Measurements from ENCODE around the gene GOLGA8R. TPM values are rescaled to one million over a fixed set of nuclear protein-coding genes. Genes with fewer than 3 reads are reported as not detected.

GOLGA8R gene, protein sequence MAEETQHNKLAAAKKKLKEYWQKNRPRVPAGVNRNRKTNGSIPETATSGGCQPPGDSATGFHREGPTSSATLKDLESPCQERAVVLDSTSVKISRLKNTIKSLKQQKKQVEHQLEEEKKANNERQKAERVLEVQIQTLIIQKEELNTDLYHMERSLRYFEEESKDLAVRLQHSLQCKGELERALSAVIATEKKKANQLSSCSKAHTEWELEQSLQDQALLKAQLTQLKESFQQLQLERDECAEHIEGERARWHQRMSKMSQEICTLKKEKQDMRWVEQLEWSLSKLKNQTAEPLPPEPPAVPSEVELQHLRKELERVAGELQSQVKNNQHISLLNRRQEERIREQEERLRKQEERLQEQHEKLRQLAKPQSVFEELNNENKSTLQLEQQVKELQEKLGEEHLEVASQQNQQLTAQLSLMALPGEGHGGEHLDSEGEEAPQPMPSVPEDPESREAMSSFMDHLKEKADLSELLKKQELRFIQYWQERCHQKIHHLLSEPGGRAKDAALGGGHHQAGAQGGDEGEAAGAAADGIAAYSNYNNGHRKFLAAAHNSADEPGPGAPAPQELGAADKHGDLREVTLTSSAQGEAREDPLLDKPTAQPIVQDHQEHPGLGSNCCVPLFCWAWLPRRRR
- total RNA-seq, result 1.9 and 4.8 TPM in 2 replicates

DNA sequence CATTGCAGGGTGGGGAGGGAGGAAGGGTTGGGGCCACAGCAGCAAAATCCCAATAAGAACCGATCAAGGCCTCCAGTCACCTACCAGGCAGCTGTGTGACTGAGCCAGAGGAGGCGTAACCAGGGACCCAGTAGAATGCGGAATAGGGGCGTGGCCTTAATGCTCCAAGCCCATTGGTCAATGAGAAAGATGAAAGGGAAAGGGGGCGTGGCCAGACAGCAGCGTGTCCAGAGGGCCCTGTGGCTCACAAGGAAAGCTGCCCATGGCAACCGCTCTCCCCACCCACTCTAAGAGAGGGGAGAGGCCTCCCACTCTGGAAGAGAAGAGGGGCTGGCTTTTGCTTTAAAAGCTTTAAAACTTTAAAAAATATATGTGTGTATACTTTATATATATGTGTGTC, at the start of gene GOLGA8R:
TSS of gene GOLGA8R (minus strand) at position 101 of the 400 bp plus-strand sequence. CDS start at position 3, 98 bp downstream.

DNA sequence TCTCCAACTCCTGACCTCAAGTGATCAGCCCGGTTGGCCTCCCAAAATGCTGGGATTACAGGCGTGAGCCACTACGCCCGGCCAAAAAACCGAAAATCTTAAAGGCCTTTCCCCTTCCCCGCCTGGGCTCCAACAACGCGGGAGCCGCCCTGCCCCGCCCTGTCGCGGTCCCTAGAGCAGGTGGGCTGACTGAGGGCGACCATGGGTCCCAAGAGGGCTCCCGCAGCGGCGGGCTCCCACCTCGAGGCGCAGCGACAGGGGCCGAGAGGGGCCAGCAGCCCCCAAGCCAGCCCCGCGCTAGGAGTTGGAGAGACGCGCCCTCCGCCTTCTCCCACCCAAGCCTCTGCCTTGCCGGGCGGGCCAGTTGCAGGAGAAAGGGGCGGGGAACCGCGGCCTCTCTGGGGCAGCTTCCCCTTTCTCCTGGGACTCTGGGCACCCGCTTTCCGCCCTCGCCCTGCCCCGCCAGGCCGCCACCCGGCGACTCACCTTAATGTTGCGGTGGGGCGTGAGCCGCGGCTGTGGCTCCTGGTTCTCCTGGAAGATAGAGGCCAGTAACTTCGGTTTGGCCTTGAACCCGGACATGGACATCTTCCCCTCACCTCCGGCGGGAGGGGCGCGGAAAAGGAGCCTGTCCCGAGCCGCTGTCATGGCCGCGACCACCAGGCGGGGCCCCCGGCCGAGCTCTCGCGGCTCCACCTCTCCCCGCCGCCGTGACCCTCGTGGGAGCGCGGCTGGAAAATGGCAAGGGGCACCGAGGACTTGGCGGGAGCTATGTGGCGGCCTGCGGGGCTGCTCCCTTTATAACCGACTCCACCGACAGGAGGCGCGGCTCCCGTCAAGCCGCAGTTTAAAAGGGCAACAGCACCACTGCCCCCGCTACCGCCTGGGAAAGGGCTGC, 21.0 kb downstream of the GOLGA8R start, which contains the start of gene CHRFAM7A:
TSS of gene CHRFAM7A (minus strand) at position 775 of the 898 bp plus-strand sequence. CDS start 10,189 bp downstream, outside the sequence.

Other genes with a start within 250 kb of the GOLGA8R start
- 0.19 and 0.28 TPM in 2 replicates for gene CHRFAM7A, start 20.7 kb downstream of the GOLGA8R start, total RNA-seq
- gene GOLGA8Q, start 137.8 kb upstream of the GOLGA8R start, total RNA-seq, result 0.58 and 1.4 TPM in 2 replicates
- gene GOLGA8H, start 189.8 kb upstream of the GOLGA8R start, total RNA-seq, result under 0.01 and 0.28 TPM in 2 replicates